Mesenchymal stem cell (in vitro differentiated cells and primary cell): ENCODE measurements around the gene BIRC5.
"Not testable (repeated sequence)": the region's sequence is repeated elsewhere in the genome, so short reads cannot be mapped to it uniquely, and the experiment has no call there.

Experiments
- DNase-seq: peaks from one replicate; pipeline ENCODE4 v3.0.0-alpha.2; 2013
- H2AFZ ChIP-seq: one replicate; pipeline ENCODE4 v1.6.1; 2013; ENCODE audit warnings: low read depth, mild to moderate bottlenecking, control low read depth, inconsistent platforms, low read length, moderate library complexity
- H2AK5ac ChIP-seq: 2 replicates; pipeline ENCODE4 v1.6.1; 2013; ENCODE audit warnings: low read length, moderate library complexity, mild to moderate bottlenecking, inconsistent platforms; ENCODE audit not compliant: severe bottlenecking
- H2BK120ac ChIP-seq: one replicate; pipeline ENCODE4 v1.6.1; 2013; ENCODE audit warnings: low read depth, mild to moderate bottlenecking, inconsistent platforms, low read length, moderate library complexity
- H2BK12ac ChIP-seq, 2 experiments: one replicate each; pipeline ENCODE4 v1.6.1; 2013; ENCODE audit warnings: inconsistent platforms in 2 of 2, low read length in 2 of 2, mild to moderate bottlenecking in 2 of 2, moderate library complexity in 2 of 2, control low read depth in 1 of 2
- H2BK15ac ChIP-seq: one replicate; pipeline ENCODE4 v1.6.1; 2013; ENCODE audit warnings: mild to moderate bottlenecking, low read depth, inconsistent platforms; ENCODE audit not compliant: poor library complexity, severe bottlenecking
- H2BK5ac ChIP-seq: 2 replicates; pipeline ENCODE4 v1.6.1; 2013; ENCODE audit warnings: low read depth, mild to moderate bottlenecking, low read length, control low read depth, inconsistent platforms; ENCODE audit not compliant: poor library complexity, severe bottlenecking
- H3K14ac ChIP-seq, 2 experiments: one replicate each; pipeline ENCODE4 v1.6.1; 2013; ENCODE audit warnings: inconsistent platforms in 2 of 2, low read length in 2 of 2, control low read depth in 1 of 2, mild to moderate bottlenecking in 1 of 2, moderate library complexity in 1 of 2
- H3K18ac ChIP-seq, 2 experiments: one replicate each; pipeline ENCODE4 v1.6.1; 2013; ENCODE audit warnings: inconsistent platforms in 2 of 2, low read length in 2 of 2, control low read depth in 1 of 2, low read depth in 1 of 2, mild to moderate bottlenecking in 1 of 2
- H3K23ac ChIP-seq, 2 experiments: one replicate each; pipeline ENCODE4 v1.6.1; 2013; ENCODE audit warnings: inconsistent platforms in 2 of 2, low read length in 2 of 2, mild to moderate bottlenecking in 2 of 2, moderate library complexity in 2 of 2, control low read depth in 1 of 2
- H3K27ac ChIP-seq: 2 replicates; pipeline ENCODE4 v1.5.1; 2013; ENCODE audit warnings: mild to moderate bottlenecking, moderate library complexity, low read length, control low read depth, inconsistent platforms; ENCODE audit not compliant: poor library complexity, severe bottlenecking
- H3K27me3 ChIP-seq, 2 experiments: 2 replicates each; pipeline versions ENCODE4 v1.6.1 to v1.7.0; 2013; ENCODE audit warnings: low read length in 2 of 2, mild to moderate bottlenecking in 2 of 2, moderate library complexity in 2 of 2, control low read depth in 1 of 2, inconsistent platforms in 1 of 2; ENCODE audit not compliant: control insufficient read depth in 1 of 2, insufficient read depth in 1 of 2
- H3K36me3 ChIP-seq, 2 experiments: 2 replicates each; pipeline versions ENCODE4 v1.6.1 to v1.7.0; 2013; ENCODE audit warnings: low read length in 2 of 2, control low read depth in 1 of 2, inconsistent platforms in 1 of 2, low read depth in 1 of 2, mild to moderate bottlenecking in 1 of 2; ENCODE audit not compliant: insufficient read depth in 2 of 2, control insufficient read depth in 1 of 2
- H3K4ac ChIP-seq, 2 experiments: one replicate each; pipeline ENCODE4 v1.6.1; 2013; ENCODE audit warnings: inconsistent platforms in 2 of 2, low read length in 2 of 2, mild to moderate bottlenecking in 2 of 2, moderate library complexity in 2 of 2, control low read depth in 1 of 2, low read depth in 1 of 2
- H3K4me1 ChIP-seq: 2 replicates; pipeline ENCODE4 v1.6.1; 2013; ENCODE audit warnings: low read depth, low read length, control low read depth; ENCODE audit not compliant: control insufficient read depth, insufficient read depth
- H3K4me2 ChIP-seq: 2 replicates; pipeline ENCODE4 v1.6.1; 2013; ENCODE audit warnings: low read length, mild to moderate bottlenecking, inconsistent platforms; ENCODE audit not compliant: poor library complexity, severe bottlenecking
- H3K4me3 ChIP-seq, 2 experiments: 2 replicates each; pipeline versions ENCODE4 v1.5.1 to v1.7.0; 2013; ENCODE audit warnings: low read length in 2 of 2, mild to moderate bottlenecking in 2 of 2, control low read depth in 1 of 2, low read depth in 1 of 2; ENCODE audit not compliant: insufficient read depth in 1 of 2
- H3K79me1 ChIP-seq: replicated peaks from 2 replicates; pipeline ENCODE4 v1.6.1; 2013; ENCODE audit warnings: mild to moderate bottlenecking, control low read depth, low read length, inconsistent platforms; ENCODE audit not compliant: poor library complexity, severe bottlenecking
- H3K9ac ChIP-seq: 2 replicates; pipeline ENCODE4 v1.7.0; 2013; ENCODE audit warnings: mild to moderate bottlenecking, low read length, moderate library complexity
- H3K9me3 ChIP-seq: 2 replicates; pipeline ENCODE4 v1.7.0; 2013; ENCODE audit warnings: mild to moderate bottlenecking, low read length; ENCODE audit not compliant: control insufficient read depth
- H4K8ac ChIP-seq: one replicate; pipeline ENCODE4 v1.6.1; 2013; ENCODE audit warnings: inconsistent platforms, mild to moderate bottlenecking, low read length, moderate library complexity
- H4K91ac ChIP-seq: one replicate; pipeline ENCODE4 v1.6.1; 2013; ENCODE audit warnings: mild to moderate bottlenecking, low read length, inconsistent platforms
- WGBS: methylation state at CpG from one replicate; pipeline ENCODE4 v1.1.7; 2013; ENCODE audit warnings: mixed read lengths; 5-methylcytosine and 5-hydroxymethylcytosine counted together

The BIRC5 gene

GRCh38 chr17:78252701-78253635 lies 38.9 kb downstream of the BIRC5 start:
- Histone ChIP-seq H3K9ac (no peak overlapping the region), H2AFZ (no peak overlapping the region), H3K79me1 (peaks cover 3% of the 10 kb centered on the region), H3K27me3 (peaks cover 0 to 38% of the 10 kb centered on the region in 2 experiments), H3K18ac (no peak overlapping the region), H3K9me3 (no peaks in the 10 kb centered on the region), H2BK5ac (no peak overlapping the region), H3K4me1 (peaks cover 26% of the 10 kb centered on the region), H3K36me3 (no peaks in the 10 kb centered on the region), H2BK120ac (no peak overlapping the region), H4K91ac (peak overlapping the region; percentile 19), H2AK5ac (no peak overlapping the region), H3K4me3 (no peak overlapping the region), H2BK15ac (no peak overlapping the region), H2BK12ac (peak overlapping the region in 1 of 2 experiments; percentile 17), H4K8ac (peak overlapping the region; percentile 20), H3K23ac (no peak overlapping the region), H3K14ac (no peak overlapping the region), H3K4ac (no peak overlapping the region), H3K4me2 (no peak overlapping the region), H3K27ac (no peak overlapping the region)
- no peak for DNase-seq
- 81% methylated on average over 12 of the region's 15 CpGs for WGBS

DNA sequence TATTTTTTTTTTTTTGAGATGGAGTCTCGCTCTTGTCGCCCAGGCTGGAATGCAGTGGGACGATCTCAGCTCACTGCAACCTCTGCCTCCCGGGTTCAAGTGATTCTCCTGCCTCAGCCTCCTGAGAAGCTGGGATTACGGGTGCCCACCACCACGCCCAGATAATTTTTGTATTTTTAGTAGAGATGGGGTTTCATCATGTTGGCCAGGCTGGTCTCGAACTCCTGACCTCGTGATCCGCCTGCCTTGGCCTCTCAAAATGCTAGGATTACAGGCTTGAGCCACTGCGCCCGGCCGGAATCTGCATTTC lies 39.5 kb downstream of the BIRC5 start:
- peaks cover 0 to 37% of the 10 kb centered on the region in 2 experiments for H3K27me3 ChIP-seq
- WGBS = 90% methylated on average over 12 of the region's 12 CpGs

GRCh38 chr17:78253946-78254672 lies 40.1 kb downstream of the BIRC5 start:
- H4K8ac ChIP-seq = peak overlapping the region; percentile 98
- H3K9me3 ChIP-seq = no peaks in the 10 kb centered on the region
- H3K27me3 ChIP-seq = peaks cover 0 to 35% of the 10 kb centered on the region in 2 experiments
- peaks cover 3% of the 10 kb centered on the region for H3K79me1 ChIP-seq
- WGBS = 7% methylated on average over 66 of the region's 73 CpGs
- no peak overlapping the region for H2BK5ac ChIP-seq
- peak overlapping the region; percentile 94 for H4K91ac ChIP-seq
- H3K23ac ChIP-seq = peak overlapping the region in 1 of 2 experiments; percentile 78
- no peaks in the 10 kb centered on the region for H3K36me3 ChIP-seq
- peak overlapping the region; percentile 93 to 100 for H3K18ac ChIP-seq
- peak overlapping the region; percentile 92 for H3K9ac ChIP-seq
- peaks cover 38% of the 10 kb centered on the region for H3K4me1 ChIP-seq
- H3K4me2 ChIP-seq = peak overlapping the region; percentile 92
- H3K4ac ChIP-seq = peak overlapping the region; percentile 86 to 99
- peak overlapping the region; percentile 45 for H2AK5ac ChIP-seq
- H3K4me3 ChIP-seq = peak overlapping the region; percentile 87 to 92
- peak overlapping the region; percentile 88 for H2BK15ac ChIP-seq
- peak overlapping the region; percentile 93 for H2AFZ ChIP-seq
- H2BK120ac ChIP-seq = peak overlapping the region; percentile 95
- H2BK12ac ChIP-seq = peak overlapping the region; percentile 29 to 91
- H3K27ac ChIP-seq = no peak overlapping the region
- peak; percentile 87 for DNase-seq
- peak overlapping the region; percentile 9 to 99 for H3K14ac ChIP-seq

More for the DNA sequence above, 39.5 kb downstream of the BIRC5 start:
- not testable (repeated sequence) for H2BK15ac ChIP-seq, H3K4ac ChIP-seq, H2BK12ac ChIP-seq, H2AFZ ChIP-seq, H3K79me1 ChIP-seq, H4K91ac ChIP-seq, H4K8ac ChIP-seq, H3K36me3 ChIP-seq, H2AK5ac ChIP-seq, H2BK5ac ChIP-seq, H2BK120ac ChIP-seq, H3K23ac ChIP-seq, H3K9me3 ChIP-seq, H3K27ac ChIP-seq, H3K14ac ChIP-seq, DNase-seq
- Histone ChIP-seq H3K4me3 (peak overlapping the region; percentile 87 to 92), H3K4me1 (peaks cover 32% of the 10 kb centered on the region), H3K9ac (peak overlapping the region; percentile 92), H3K18ac (peak overlapping the region in 1 of 2 experiments; percentile 93), H3K4me2 (peak overlapping the region; percentile 92)
